ENCODE data around the gene RNF217. TPM values are rescaled to one million over a fixed set of nuclear protein-coding genes. Genes with fewer than 3 reads are reported as not detected.
"Not testable (repeated sequence)": the region's sequence is repeated elsewhere in the genome, so short reads cannot be mapped to it uniquely, and the experiment has no call there.

The RNF217 gene
- total RNA-seq, 1 donor from 2014 or later = 2.2 TPM

- intact Hi-C loops (cut with micrococcal nuclease) = loop anchor here (5.0 kb wide), 1 partner anchor 1309 kb away; the partner anchor contains the start of gene NKAIN2
- Mint-ChIP-seq H3K27ac (no peak overlapping the region), H3K36me3 (ENCODE audit: low read depth) (peaks cover 11% of the 10 kb centered on the region), H3K4me1 (ENCODE audit: low read depth) (no peaks in the 10 kb centered on the region), H3K4me3 (ENCODE audit: low read depth) (no peak overlapping the region), H3K27me3 (ENCODE audit: low read depth) (no peaks in the 10 kb centered on the region), H3K9me3 (peaks cover 35% of the 10 kb centered on the region)
- DNase-seq (ENCODE audit: low spot score) = no peak
Observed at GRCh38 chr6:125111219-125111983, 149.2 kb downstream of the RNF217 start.

DNA sequence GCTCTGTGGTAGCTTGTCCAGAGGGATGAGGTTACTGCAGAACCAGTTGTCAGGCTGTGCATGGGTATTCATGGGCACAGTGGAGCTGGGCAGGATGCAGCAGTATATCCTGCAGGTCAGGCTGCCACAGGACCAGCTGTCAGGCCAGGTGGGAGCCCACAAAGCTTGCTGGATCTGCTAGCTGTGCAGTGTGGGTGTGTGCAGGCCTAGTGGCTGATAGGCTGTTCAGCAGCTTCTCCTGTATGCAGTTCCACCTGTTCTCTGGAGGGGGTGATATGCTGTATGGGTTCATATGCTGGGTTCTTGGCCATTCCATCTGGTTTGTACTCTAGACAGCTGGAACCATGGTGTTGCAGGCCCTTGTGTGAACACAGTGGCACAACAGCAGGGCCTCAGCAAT, 150.7 kb downstream of the RNF217 start:
- intact Hi-C loops (cut with micrococcal nuclease) = loop anchor here (5.0 kb wide), 1 partner anchor 1311 kb away; the partner anchor contains the start of gene NKAIN2
- H3K4me1 Mint-ChIP-seq (ENCODE audit: low read depth) = no peaks in the 10 kb centered on the region
- DNase-seq (ENCODE audit: low spot score) = no peak
- H3K4me3 Mint-ChIP-seq (ENCODE audit: low read depth) = no peak overlapping the region
- peaks cover 11% of the 10 kb centered on the region for H3K36me3 Mint-ChIP-seq (ENCODE audit: low read depth)
- H3K27me3 Mint-ChIP-seq (ENCODE audit: low read depth) = no peaks in the 10 kb centered on the region
- H3K27ac Mint-ChIP-seq = no peak overlapping the region
- H3K9me3 Mint-ChIP-seq = peaks cover 35% of the 10 kb centered on the region

GRCh38 chr6:125114248-125114858, 152.1 kb downstream of the RNF217 start:
- Mint-ChIP-seq H3K27me3 (ENCODE audit: low read depth) (no peaks in the 10 kb centered on the region), H3K27ac (no peak overlapping the region), H3K36me3 (ENCODE audit: low read depth) (peaks cover 11% of the 10 kb centered on the region), H3K9me3 (peaks cover 33% of the 10 kb centered on the region), H3K4me1 (ENCODE audit: low read depth) (no peaks in the 10 kb centered on the region), H3K4me3 (ENCODE audit: low read depth) (no peak overlapping the region)
- intact Hi-C loops (cut with micrococcal nuclease) = loop anchor here (1.0 to 5.0 kb wide), 2 partner anchors 244 to 1312 kb away; partner anchors contain the start of gene NKAIN2
- DNase-seq (ENCODE audit: low spot score) = peak; percentile 14

DNA sequence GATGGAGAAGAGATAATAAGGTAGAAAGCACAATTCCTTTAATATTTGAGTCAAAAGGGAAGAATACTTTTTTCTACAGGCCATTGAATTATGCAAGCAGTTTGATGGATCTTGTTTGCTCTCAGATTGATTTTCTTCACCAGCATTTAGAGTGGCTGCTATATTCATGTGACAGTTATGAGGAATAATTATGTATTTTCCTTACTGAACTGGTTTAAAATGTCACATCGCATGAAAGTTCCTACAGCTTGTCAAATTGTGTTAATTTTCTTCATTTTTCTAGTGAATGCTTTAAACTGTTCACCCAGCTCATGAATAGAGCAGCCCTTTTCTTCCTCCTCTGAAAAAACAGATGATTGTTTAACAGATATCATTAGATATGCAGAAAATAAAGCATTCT, 153.9 kb downstream of the RNF217 start:
- no peaks in the 10 kb centered on the region for H3K4me1 Mint-ChIP-seq (ENCODE audit: low read depth)
- intact Hi-C loops (cut with micrococcal nuclease) = no loop called here

GRCh38 chr6:125116710-125117109, 154.5 kb downstream of the RNF217 start:
- H3K4me3 Mint-ChIP-seq (ENCODE audit: low read depth) = no peak overlapping the region
- no peaks in the 10 kb centered on the region for H3K27me3 Mint-ChIP-seq (ENCODE audit: low read depth)
- no peaks in the 10 kb centered on the region for H3K4me1 Mint-ChIP-seq (ENCODE audit: low read depth)
- intact Hi-C loops (cut with micrococcal nuclease) = no loop called here
- peaks cover 3% of the 10 kb centered on the region for H3K36me3 Mint-ChIP-seq (ENCODE audit: low read depth)
- DNase-seq (ENCODE audit: low spot score) = no peak
- no peak overlapping the region for H3K27ac Mint-ChIP-seq
- peaks cover 9% of the 10 kb centered on the region for H3K9me3 Mint-ChIP-seq

More for the DNA sequence above, 153.9 kb downstream of the RNF217 start:
- Mint-ChIP-seq H3K36me3 (ENCODE audit: low read depth) (peaks cover 7% of the 10 kb centered on the region), H3K9me3 (peaks cover 15% of the 10 kb centered on the region), H3K27ac (no peak overlapping the region), H3K27me3 (ENCODE audit: low read depth) (no peaks in the 10 kb centered on the region), H3K4me3 (ENCODE audit: low read depth) (no peak overlapping the region)
- DNase-seq (ENCODE audit: low spot score) = no peak

- no peaks in the 10 kb centered on the region for H3K9me3 Mint-ChIP-seq
- no peak overlapping the region for H3K4me3 Mint-ChIP-seq (ENCODE audit: low read depth)
- intact Hi-C loops (cut with micrococcal nuclease) = no loop called here
- H3K27ac Mint-ChIP-seq = no peak overlapping the region
- H3K27me3 Mint-ChIP-seq (ENCODE audit: low read depth) = no peaks in the 10 kb centered on the region
- DNase-seq (ENCODE audit: low spot score) = no peak
- no peaks in the 10 kb centered on the region for H3K4me1 Mint-ChIP-seq (ENCODE audit: low read depth)
- no peaks in the 10 kb centered on the region for H3K36me3 Mint-ChIP-seq (ENCODE audit: low read depth)
Observed at GRCh38 chr6:125117818-125118217, 155.6 kb downstream of the RNF217 start.

DNA sequence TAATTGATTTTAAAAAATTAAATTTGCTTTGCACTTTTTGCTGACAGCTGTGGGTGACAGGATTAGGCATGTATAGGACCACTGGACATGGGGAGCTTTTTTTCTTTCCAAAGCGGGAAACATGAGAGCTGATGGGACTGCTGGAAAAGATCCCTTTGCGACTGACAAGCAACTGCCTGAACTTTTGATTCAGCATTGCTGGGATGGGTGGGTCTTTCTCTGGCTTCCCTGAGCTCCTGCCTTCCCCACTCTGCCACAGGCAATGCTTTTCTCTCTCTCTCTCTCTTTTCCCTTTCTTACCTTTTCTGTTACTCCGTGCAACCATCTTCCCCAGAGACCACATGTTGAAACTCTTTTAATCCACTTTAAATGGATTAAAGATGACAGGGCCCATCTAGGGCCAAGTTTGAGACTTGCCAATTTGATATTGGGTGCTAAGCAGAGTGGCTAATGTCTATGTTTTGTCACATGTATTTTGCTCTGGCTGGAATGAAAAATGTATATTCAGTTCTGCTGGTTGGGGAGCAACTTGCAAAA, 157.9 kb downstream of the RNF217 start:
- intact Hi-C loops (cut with micrococcal nuclease) = no loop called here
- no peaks in the 10 kb centered on the region for H3K27me3 Mint-ChIP-seq (ENCODE audit: low read depth)
- H3K4me3 Mint-ChIP-seq (ENCODE audit: low read depth) = no peak overlapping the region
- no peak overlapping the region for H3K27ac Mint-ChIP-seq
- DNase-seq (ENCODE audit: low spot score) = no peak
- no peaks in the 10 kb centered on the region for H3K36me3 Mint-ChIP-seq (ENCODE audit: low read depth)
- H3K4me1 Mint-ChIP-seq (ENCODE audit: low read depth) = no peaks in the 10 kb centered on the region
- H3K9me3 Mint-ChIP-seq = no peaks in the 10 kb centered on the region

- intact Hi-C loops (cut with micrococcal nuclease) = no loop called here
- H3K4me3 Mint-ChIP-seq (ENCODE audit: low read depth) = no peak overlapping the region
- H3K27me3 Mint-ChIP-seq (ENCODE audit: low read depth) = no peaks in the 10 kb centered on the region
- H3K36me3 Mint-ChIP-seq (ENCODE audit: low read depth) = no peaks in the 10 kb centered on the region
- no peak overlapping the region for H3K27ac Mint-ChIP-seq
- DNase-seq (ENCODE audit: low spot score) = no peak
- H3K9me3 Mint-ChIP-seq = no peaks in the 10 kb centered on the region
- H3K4me1 Mint-ChIP-seq (ENCODE audit: low read depth) = no peaks in the 10 kb centered on the region
Observed at GRCh38 chr6:125121894-125122293, 159.7 kb downstream of the RNF217 start.

DNA sequence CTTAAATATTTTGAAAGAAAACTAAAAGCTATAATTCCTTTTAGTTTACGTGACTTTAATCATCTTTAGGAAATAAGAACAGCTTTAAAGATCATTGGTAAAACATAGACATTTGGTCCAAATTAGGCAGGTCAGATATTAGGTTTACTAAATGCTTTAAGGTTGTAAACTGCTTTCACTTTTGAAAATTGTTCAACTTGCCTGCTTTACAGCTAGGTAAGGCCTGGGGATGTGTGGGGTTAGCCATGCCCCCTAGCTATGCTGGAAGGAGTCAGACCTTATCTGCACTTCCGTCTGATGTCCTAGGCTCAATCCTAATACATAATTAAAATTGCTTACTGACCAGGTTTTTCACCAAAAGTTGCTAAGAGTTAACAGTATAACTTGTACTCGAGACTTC, 160.8 kb downstream of the RNF217 start:
- no peak for DNase-seq (ENCODE audit: low spot score)
- Mint-ChIP-seq H3K4me3 (ENCODE audit: low read depth) (no peak overlapping the region), H3K4me1 (ENCODE audit: low read depth) (no peaks in the 10 kb centered on the region), H3K36me3 (ENCODE audit: low read depth) (no peaks in the 10 kb centered on the region), H3K27ac (no peak overlapping the region), H3K9me3 (no peaks in the 10 kb centered on the region), H3K27me3 (ENCODE audit: low read depth) (no peaks in the 10 kb centered on the region)
- intact Hi-C loops (cut with micrococcal nuclease) = no loop called here

GRCh38 chr6:125123468-125124048, 161.3 kb downstream of the RNF217 start:
- no peaks in the 10 kb centered on the region for H3K4me1 Mint-ChIP-seq (ENCODE audit: low read depth)
- intact Hi-C loops (cut with micrococcal nuclease) = no loop called here
- no peak for DNase-seq (ENCODE audit: low spot score)

GRCh38 chr6:125124049-125124669, 161.9 kb downstream of the RNF217 start:
- Mint-ChIP-seq H3K4me3 (ENCODE audit: low read depth) (no peak overlapping the region), H3K27ac (no peak overlapping the region), H3K9me3 (no peaks in the 10 kb centered on the region), H3K27me3 (ENCODE audit: low read depth) (peaks cover 4% of the 10 kb centered on the region), H3K4me1 (ENCODE audit: low read depth) (no peaks in the 10 kb centered on the region), H3K36me3 (ENCODE audit: low read depth) (no peaks in the 10 kb centered on the region)
- DNase-seq (ENCODE audit: low spot score) = no peak
- intact Hi-C loops (cut with micrococcal nuclease) = no loop called here

More at GRCh38 chr6:125123468-125124048, 161.3 kb downstream of the RNF217 start:
- no peaks in the 10 kb centered on the region for H3K27me3 Mint-ChIP-seq (ENCODE audit: low read depth)
- H3K36me3 Mint-ChIP-seq (ENCODE audit: low read depth) = no peaks in the 10 kb centered on the region
- no peak overlapping the region for H3K27ac Mint-ChIP-seq
- H3K9me3 Mint-ChIP-seq = no peaks in the 10 kb centered on the region
- no peak overlapping the region for H3K4me3 Mint-ChIP-seq (ENCODE audit: low read depth)

DNA sequence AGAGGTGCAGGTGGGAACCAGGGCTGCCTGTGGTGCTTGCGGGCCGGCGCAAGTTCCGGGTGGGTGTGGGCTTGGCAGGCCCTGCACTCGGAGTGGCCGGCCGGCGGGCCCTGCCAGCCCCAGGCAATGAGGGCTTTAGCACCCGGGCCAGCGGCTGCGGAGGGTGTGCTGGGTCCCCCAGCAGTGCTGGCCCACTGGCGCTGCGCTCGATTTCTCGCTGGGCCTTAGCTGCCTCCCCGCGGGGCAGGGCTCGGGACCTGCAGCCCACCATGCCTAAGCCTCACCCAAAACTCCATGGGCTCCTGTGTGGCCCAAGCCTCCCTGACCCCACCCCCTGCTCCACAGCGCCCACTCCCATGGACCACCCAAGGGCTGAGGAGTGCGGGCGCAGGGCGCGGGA, 163.6 kb downstream of the RNF217 start:
- intact Hi-C loops (cut with micrococcal nuclease); H3K36me3 Mint-ChIP-seq (ENCODE audit: low read depth); H3K9me3 Mint-ChIP-seq; H3K27me3 Mint-ChIP-seq (ENCODE audit: low read depth); H3K27ac Mint-ChIP-seq; DNase-seq (ENCODE audit: low spot score); H3K4me3 Mint-ChIP-seq (ENCODE audit: low read depth); H3K4me1 Mint-ChIP-seq (ENCODE audit: low read depth): not testable (repeated sequence)

Data from activated T-helper 2 cell treated with anti-CD3 and anti-CD28 coated beads, Interferon-gamma antibody, Interleukin-2, Interleukin-4, amounts not matched to agents 10 μg/mL and 5 μg/mL and 100 μg/mL, durations not matched to agents 14 hours and 24 hours and 36 hours (primary cell).